NCI-H146 treated with DMSO at 0.1 percent for 48 hours (cell line): ENCODE data around the gene PSENEN.

Experiments
- DNase-seq: peaks from one replicate; lab custom pipeline; 2025; ENCODE audit not compliant: unreplicated experiment; lab: John Stamatoyannopoulos, UW

PSENEN gene

GRCh38 chr19:35750167-35750566, 4.7 kb downstream of the PSENEN start:
- no peak for DNase-seq

- no peak for DNase-seq
Observed at GRCh38 chr19:35751839-35752745, 6.6 kb downstream of the PSENEN start.

GRCh38 chr19:35752746-35753350, 7.4 kb downstream of the PSENEN start:
- no peak for DNase-seq

DNA sequence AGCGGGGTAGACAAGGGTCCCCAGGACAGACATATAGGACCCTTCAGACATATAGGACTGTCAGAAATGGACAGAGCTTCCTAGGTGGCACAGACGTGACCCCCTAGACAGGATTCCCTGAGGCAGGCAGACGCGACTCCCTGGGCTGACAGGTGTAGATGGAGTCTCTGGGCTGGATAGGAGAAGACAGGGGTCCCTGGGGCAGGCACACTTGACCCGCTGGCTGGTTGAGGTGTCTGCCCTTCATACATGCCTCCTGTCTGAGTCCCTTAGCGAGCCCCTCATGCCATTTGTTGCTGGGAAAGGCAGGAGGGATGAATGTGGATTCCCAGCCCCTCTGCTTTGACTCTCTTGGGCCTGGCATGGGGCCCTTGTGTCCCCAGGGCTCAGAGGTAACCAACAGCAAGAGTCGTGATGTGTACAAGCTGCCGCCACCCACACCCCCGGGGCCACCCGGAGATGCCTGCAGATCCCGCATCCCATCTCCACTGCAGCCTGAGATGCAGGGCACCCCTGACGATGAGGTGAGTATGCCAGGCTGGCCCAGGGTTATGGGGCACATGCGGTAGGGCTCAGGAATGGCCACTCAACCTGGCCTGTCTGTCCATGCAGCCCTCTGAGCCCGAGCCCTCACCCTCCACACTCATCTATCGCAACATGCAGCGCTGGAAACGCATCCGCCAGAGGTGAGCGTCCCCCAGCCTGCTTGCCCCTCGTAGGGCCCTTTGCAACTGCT, 8.4 kb downstream of the PSENEN start:
- DNase-seq, result no peak

GRCh38 chr19:35754370-35755130, 9.1 kb downstream of the PSENEN start:
- DNase-seq, result no peak

GRCh38 chr19:35755131-35755549, 9.7 kb downstream of the PSENEN start:
- no peak for DNase-seq

- no peak for DNase-seq
Observed at GRCh38 chr19:35755550-35756376, 10.3 kb downstream of the PSENEN start.

DNA sequence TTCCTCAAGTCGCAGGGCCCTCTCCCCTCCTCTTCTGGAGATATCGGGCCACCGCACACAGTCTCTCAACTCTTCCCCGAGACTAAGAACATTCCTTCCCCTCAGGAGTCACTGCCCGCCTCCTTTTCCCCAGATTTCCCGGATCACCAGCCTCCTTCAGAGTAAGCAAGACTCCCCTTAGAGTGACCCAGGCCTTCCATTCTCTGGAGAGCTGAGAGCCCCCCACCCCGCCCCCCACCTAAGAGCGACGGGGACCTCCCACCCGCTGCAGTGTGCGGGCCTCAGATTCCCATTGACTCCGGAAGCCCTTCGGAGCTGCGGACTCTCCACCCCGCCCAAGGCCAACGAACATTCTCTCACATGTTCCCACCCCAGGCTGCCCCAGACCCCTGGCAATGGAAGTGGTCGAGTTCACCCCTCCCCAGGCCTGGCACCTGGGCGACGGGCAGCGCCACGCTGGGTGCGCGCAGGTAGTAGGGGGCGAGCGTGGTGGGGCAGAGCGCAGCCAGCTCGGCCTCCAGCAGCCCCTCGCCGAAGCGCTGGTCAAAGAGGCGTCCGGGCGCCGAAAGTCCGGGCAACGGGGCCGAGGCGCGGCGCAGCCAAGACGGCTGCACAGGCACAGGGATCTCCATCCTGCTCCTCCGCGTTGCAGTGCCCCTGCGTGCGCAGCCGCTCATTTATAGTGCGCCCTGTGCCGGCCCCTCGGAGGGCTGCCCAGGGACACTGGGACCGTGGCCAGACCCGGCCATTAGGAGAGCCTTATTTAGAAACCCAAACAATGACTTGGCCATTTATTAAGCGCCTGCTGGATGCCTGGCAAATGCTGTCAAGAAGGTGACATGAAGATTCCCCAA, 11.2 kb downstream of the PSENEN start, which contains the start of gene HSPB6:
HSPB6 (minus strand) TSS at position 653 of the 854 bp plus-strand sequence; CDS start at position 632, 21 bp downstream.
- DNase-seq, result no peak

DNA sequence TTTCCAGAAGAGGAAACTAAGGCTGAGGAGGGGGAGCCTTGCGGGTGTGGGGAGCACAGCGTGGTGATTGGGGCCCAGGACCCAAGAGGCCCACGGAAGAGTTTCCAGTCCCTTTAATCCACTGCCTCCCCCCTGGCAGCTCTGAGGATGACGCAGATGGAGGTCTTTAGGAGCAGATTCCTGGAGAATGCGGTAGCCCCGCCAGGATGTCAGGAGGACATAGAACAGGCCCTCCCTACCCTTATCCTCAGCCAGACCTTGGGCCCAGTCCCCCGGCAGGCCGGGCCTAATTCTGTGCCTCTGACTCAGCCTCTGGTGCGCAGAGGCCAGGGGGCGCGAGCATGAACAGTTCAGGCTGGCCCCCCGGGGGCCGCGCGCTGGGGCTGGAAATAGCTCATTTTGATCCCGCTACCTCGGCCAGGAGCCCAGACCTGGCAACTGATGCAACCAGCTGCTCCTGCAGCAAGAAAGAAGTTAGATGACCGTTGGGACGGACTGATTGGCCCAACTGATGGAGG, 11.8 kb downstream of the PSENEN start:
- no peak for DNase-seq

- DNase-seq, result peak; percentile 99
Observed at GRCh38 chr19:35757749-35758608, 12.5 kb downstream of the PSENEN start, which contains the start of gene PROSER3. Gene PROSER3, plus strand, starts transcription at chr19:35758176. Its CDS starts 40 bp downstream, at chr19:35758216.

- no peak for DNase-seq
Observed at GRCh38 chr19:35759697-35760096, 14.2 kb downstream of the PSENEN start.

DNA sequence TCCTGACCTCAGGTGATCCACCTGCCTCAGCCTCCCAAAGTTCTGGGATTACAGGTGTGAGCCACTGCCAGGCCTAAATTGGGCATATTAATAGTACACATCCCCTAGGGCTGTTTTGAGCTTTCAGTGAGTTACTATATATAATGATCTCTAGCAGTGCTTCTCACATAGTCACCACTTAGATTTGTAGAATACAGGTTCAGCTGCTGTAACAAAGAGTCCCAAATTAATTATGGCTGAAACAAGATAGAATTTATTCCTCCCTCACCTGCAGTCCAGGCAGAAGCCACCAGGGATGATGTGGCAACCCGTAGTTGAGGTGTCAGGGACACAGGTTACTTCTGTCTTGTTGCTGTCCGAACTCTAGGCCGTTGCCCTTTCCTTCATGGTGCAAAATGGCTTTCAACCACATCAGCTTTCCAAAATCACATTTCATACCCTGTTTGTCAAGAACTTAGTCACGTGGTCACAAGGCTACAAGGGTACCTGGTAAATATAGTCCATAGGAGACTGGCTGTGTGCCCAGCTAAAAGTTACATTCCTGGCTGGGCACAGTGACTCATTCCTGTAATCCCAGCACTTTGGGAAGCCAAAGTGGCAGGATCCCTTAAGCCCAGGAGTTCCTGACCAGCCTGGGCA, 15.4 kb downstream of the PSENEN start:
- DNase-seq, result no peak

GRCh38 chr19:35764432-35765315, 19.2 kb downstream of the PSENEN start:
- no peak for DNase-seq

DNA sequence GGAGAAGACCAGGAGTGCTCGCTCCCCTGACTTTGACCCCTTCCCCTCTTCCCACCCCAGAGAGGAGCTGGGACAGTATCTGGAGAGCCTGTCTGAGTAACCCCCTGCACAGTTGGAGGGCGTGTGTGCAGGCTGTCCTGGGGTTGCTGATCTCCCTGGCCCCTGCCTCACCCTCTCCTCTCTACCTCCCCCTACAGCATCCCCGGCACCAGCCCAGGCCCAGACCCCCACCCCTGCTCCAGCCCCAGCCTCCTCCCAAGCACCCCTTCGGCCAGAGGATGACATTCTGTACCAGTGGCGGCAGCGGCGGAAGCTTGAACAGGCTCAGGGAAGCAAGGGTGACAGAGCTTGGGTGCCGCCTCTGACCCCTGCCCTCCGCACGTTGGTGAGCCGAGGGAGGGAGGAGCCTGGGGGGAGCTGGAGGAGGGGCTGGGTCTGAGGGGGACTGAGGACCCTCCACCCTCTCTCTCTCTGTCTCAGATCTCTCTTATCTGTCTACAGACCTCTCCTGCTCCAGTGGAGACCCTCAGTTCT, 21.2 kb downstream of the PSENEN start:
- no peak for DNase-seq

GRCh38 chr19:35767288-35768081, 22.0 kb downstream of the PSENEN start:
- no peak for DNase-seq
